HepG2 (cell line): ENCODE data around the gene TSACC. TPM values are rescaled to one million over a fixed set of nuclear protein-coding genes. Genes with fewer than 3 reads are reported as not detected.

Experiments used
- AGO1 ChIP-seq: fragments of 200-400 bp; formaldehyde crosslinking; IDR thresholded peaks from 2 replicates; pipeline ENCODE4 v1.6.1; 2017; ENCODE audit warnings: mild to moderate bottlenecking, low read depth, low read length, moderate library complexity; ENCODE audit not compliant: poor library complexity, severe bottlenecking
- FOSL1 ChIP-seq: sonication (generic); formaldehyde crosslinking; IDR thresholded peaks from 2 replicates; pipeline ENCODE4 v1.9.0; 2021; ENCODE audit warnings: missing genetic modification reagents, borderline replicate concordance
- HNF4A ChIP-seq: sonication (generic); formaldehyde crosslinking; IDR thresholded peaks from 2 replicates; pipeline ENCODE4 v1.4.0; 2020; ENCODE audit warnings: missing genetic modification reagents
- ISL2 ChIP-seq: sonication (generic); formaldehyde crosslinking; IDR thresholded peaks from 2 replicates; pipeline ENCODE4 v1.5.0; 2020; ENCODE audit warnings: missing genetic modification reagents
- NCOA1 ChIP-seq: sonication (generic); formaldehyde crosslinking; IDR thresholded peaks from 2 replicates; pipeline ENCODE4 v1.9.0; 2021; ENCODE audit warnings: missing genetic modification reagents
- RFX3 ChIP-seq: IDR thresholded peaks from 2 replicates; pipeline ENCODE4 v1.6.1; 2016; ENCODE audit warnings: missing biosample characterization, missing genetic modification reagents
- STAT5B ChIP-seq: sonication (generic); formaldehyde crosslinking; IDR thresholded peaks from 2 replicates; pipeline ENCODE4 v1.4.0; 2020; ENCODE audit warnings: missing genetic modification reagents
- TGIF2 ChIP-seq: IDR thresholded peaks from 2 replicates; pipeline ENCODE4 v1.6.1; 2016; ENCODE audit warnings: control low read depth, missing compliant biosample characterization
- ZKSCAN1 ChIP-seq: fragments of 150-350 bp; IDR thresholded peaks from 2 replicates; pipeline ENCODE4 v1.6.1; 2014; ENCODE audit warnings: low read length
- ZNF331 ChIP-seq: sonication (generic); formaldehyde crosslinking; IDR thresholded peaks from 2 replicates; pipeline ENCODE4 v1.4.0; 2020; ENCODE audit warnings: missing genetic modification reagents
- ZNF335 ChIP-seq: sonication (generic); formaldehyde crosslinking; IDR thresholded peaks from 2 replicates; pipeline ENCODE4 v1.4.0; 2020; ENCODE audit warnings: missing genetic modification reagents
- ZNF501 ChIP-seq: sonication (generic); formaldehyde crosslinking; IDR thresholded peaks from 2 replicates; pipeline ENCODE4 v1.5.1; 2020; ENCODE audit warnings: mild to moderate bottlenecking, moderate library complexity, missing genetic modification reagents
- polyA plus RNA-seq, 8 experiments: library from polyadenylated mRNA; depleted of rRNA in 3 of 8; stranded (reverse) in 7 of 8; unstranded in 1 of 8; fragments of >200 nt; fragmentation: Illumina TruSeq in 4 of 8; extraction: Trizol in 4 of 8; gene quantifications; 2 replicates each; pipeline versions ENCODE4 v1.2.1 to v1.2.3, GENCODE V29; 2011 to 2016; ENCODE audit warnings: low read depth in 4 of 8, missing spikeins in 1 of 8, mixed read lengths in 1 of 8; ENCODE audit not compliant: insufficient read depth in 1 of 8
- total RNA-seq, 5 experiments: library from RNA; depleted of rRNA; stranded (reverse); fragments of >200 nt; fragmentation: Illumina TruSeq; extraction: Trizol; gene quantifications; 2 replicates each; pipeline ENCODE4 v1.2.3, GENCODE V29; 2016; ENCODE audit warnings: low read depth in 1 of 5
- TF ChIP-seq, protein P1 (sequence below): IDR thresholded peaks from 2 replicates; pipeline ENCODE4 v1.6.1; 2016; ENCODE audit warnings: low read depth
- TF ChIP-seq, protein P2 (sequence below): sonication (generic); formaldehyde crosslinking; IDR thresholded peaks from 2 replicates; pipeline ENCODE4 v1.4.0; 2020; ENCODE audit warnings: mild to moderate bottlenecking, missing genetic modification reagents
- TF ChIP-seq, protein P3 (sequence below): sonication (generic); formaldehyde crosslinking; conservative IDR thresholded peaks from 2 replicates; pipeline ENCODE4 v1.8.0; 2022; ENCODE audit warnings: missing genetic modification reagents
- TF ChIP-seq, protein P4 (sequence below): sonication (generic); formaldehyde crosslinking; conservative IDR thresholded peaks from 2 replicates; pipeline ENCODE4 v1.4.0; 2020; ENCODE audit warnings: missing genetic modification reagents
- TF ChIP-seq, protein P5 (sequence below): sonication (generic); formaldehyde crosslinking; IDR thresholded peaks from 2 replicates; pipeline ENCODE4 v1.8.1; 2023; ENCODE audit warnings: mild to moderate bottlenecking, missing genetic modification reagents
- TF ChIP-seq, protein P6 (sequence below): sonication (generic); formaldehyde crosslinking; IDR thresholded peaks from 2 replicates; pipeline ENCODE4 v1.4.0; 2020; ENCODE audit warnings: low read depth, mild to moderate bottlenecking, missing genetic modification reagents

Gene TSACC
- total and polyA plus RNA-seq, 2 of the 13 experiments (the other 11 are each of a cell fraction or from before 2014, with no cell fraction given) = 1.5 to 2.6 TPM

DNA sequence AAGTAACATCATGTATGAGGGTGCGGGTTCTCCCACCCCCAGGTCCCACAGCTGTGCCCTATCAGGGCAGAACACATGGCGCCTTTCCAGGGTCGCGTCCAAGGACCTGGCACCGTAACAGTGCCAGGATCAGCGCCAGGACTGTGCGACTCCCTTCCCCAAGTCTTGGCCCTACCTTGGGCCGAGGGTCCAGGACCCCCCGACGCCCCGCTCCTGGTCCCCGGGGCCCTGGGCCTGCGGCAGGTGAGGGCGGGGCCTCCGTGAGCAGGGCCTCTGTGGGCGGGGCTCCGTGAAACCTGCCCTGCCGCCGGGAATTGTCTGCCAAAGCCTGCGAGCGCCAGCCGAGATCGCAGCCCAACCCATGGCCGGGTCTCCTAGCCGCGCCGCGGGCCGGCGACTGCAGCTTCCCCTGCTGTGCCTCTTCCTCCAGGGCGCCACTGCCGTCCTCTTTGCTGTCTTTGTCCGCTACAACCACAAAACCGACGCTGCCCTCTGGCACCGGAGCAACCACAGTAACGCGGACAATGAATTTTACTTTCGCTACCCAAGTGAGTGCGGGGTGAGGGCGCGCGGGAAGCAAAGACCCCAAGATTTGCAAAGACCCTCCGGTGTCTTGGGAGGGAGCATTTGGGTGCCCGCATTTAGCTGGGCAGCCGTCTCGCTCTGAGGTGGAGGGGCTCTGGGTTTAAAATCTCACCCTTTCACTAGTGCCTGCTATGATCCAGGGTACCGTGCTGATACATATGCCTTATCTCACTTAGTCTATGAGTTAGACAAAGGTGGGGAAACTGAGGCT is 30.8 kb downstream of the TSACC start, which contains the start of gene RHBG (continued):
- TF ChIP-seq, protein P1, sequence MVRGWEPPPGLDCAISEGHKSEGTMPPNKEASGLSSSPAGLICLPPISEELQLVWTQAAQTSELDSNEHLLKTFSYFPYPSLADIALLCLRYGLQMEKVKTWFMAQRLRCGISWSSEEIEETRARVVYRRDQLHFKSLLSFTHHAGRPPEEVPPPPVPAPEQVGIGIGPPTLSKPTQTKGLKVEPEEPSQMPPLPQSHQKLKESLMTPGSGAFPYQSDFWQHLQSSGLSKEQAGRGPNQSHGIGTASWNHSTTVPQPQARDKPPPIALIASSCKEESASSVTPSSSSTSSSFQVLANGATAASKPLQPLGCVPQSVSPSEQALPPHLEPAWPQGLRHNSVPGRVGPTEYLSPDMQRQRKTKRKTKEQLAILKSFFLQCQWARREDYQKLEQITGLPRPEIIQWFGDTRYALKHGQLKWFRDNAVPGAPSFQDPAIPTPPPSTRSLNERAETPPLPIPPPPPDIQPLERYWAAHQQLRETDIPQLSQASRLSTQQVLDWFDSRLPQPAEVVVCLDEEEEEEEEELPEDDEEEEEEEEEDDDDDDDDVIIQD = peak; percentile 35; the same call in 1 of the 2 replicates
- TF ChIP-seq, protein P2, sequence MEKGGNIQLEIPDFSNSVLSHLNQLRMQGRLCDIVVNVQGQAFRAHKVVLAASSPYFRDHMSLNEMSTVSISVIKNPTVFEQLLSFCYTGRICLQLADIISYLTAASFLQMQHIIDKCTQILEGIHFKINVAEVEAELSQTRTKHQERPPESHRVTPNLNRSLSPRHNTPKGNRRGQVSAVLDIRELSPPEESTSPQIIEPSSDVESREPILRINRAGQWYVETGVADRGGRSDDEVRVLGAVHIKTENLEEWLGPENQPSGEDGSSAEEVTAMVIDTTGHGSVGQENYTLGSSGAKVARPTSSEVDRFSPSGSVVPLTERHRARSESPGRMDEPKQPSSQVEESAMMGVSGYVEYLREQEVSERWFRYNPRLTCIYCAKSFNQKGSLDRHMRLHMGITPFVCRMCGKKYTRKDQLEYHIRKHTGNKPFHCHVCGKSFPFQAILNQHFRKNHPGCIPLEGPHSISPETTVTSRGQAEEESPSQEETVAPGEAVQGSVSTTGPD (CRISPR knock-in tag) = no peak
- TF ChIP-seq FOSL1 (CRISPR knock-in tag) (0 out of 2 replicates have a peak, but pooled peaks have one; percentile 24), NCOA1 (CRISPR knock-in tag) (peak; percentile 69; the same call in 1 of the 2 replicates), RFX3 (CRISPR knock-in tag) (no peak), ISL2 (CRISPR knock-in tag) (peak; percentile 51; the same call in 1 of the 2 replicates), HNF4A (CRISPR knock-in tag) (no peak), ZNF331 (peak; percentile 63), ZNF335 (CRISPR knock-in tag) (no peak), TGIF2 (CRISPR knock-in tag) (no peak; the same call in 1 of the 2 replicates), ZKSCAN1 (no peak), STAT5B (CRISPR knock-in tag) (no peak), AGO1 (no peak), ZNF501 (CRISPR knock-in tag) (no peak)
- TF ChIP-seq, protein P3, sequence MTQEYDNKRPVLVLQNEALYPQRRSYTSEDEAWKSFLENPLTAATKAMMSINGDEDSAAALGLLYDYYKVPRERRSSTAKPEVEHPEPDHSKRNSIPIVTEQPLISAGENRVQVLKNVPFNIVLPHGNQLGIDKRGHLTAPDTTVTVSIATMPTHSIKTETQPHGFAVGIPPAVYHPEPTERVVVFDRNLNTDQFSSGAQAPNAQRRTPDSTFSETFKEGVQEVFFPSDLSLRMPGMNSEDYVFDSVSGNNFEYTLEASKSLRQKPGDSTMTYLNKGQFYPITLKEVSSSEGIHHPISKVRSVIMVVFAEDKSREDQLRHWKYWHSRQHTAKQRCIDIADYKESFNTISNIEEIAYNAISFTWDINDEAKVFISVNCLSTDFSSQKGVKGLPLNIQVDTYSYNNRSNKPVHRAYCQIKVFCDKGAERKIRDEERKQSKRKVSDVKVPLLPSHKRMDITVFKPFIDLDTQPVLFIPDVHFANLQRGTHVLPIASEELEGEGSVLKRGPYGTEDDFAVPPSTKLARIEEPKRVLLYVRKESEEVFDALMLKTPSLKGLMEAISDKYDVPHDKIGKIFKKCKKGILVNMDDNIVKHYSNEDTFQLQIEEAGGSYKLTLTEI (CRISPR knock-in tag) = no peak
- TF ChIP-seq, protein P4, sequence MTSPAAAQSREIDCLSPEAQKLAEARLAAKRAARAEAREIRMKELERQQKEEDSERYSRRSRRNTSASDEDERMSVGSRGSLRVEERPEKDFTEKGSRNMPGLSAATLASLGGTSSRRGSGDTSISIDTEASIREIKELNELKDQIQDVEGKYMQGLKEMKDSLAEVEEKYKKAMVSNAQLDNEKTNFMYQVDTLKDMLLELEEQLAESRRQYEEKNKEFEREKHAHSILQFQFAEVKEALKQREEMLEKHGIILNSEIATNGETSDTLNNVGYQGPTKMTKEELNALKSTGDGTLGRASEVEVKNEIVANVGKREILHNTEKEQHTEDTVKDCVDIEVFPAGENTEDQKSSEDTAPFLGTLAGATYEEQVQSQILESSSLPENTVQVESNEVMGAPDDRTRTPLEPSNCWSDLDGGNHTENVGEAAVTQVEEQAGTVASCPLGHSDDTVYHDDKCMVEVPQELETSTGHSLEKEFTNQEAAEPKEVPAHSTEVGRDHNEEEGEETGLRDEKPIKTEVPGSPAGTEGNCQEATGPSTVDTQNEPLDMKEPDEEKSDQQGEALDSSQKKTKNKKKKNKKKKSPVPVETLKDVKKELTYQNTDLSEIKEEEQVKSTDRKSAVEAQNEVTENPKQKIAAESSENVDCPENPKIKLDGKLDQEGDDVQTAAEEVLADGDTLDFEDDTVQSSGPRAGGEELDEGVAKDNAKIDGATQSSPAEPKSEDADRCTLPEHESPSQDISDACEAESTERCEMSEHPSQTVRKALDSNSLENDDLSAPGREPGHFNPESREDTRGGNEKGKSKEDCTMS = no peak
- TF ChIP-seq, protein P5, sequence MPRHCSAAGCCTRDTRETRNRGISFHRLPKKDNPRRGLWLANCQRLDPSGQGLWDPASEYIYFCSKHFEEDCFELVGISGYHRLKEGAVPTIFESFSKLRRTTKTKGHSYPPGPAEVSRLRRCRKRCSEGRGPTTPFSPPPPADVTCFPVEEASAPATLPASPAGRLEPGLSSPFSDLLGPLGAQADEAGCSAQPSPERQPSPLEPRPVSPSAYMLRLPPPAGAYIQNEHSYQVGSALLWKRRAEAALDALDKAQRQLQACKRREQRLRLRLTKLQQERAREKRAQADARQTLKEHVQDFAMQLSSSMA (CRISPR knock-in tag) = no peak; the same call in 1 of the 2 replicates
- TF ChIP-seq, protein P6, sequence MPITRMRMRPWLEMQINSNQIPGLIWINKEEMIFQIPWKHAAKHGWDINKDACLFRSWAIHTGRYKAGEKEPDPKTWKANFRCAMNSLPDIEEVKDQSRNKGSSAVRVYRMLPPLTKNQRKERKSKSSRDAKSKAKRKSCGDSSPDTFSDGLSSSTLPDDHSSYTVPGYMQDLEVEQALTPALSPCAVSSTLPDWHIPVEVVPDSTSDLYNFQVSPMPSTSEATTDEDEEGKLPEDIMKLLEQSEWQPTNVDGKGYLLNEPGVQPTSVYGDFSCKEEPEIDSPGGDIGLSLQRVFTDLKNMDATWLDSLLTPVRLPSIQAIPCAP (CRISPR knock-in tag) = no peak
